GM15510 (cell line): ENCODE results near the gene GFAP.

Experiments
- POLR2A ChIP-seq: IDR thresholded peaks from 3 replicates; pipeline ENCODE4 v1.6.1; 2011; ENCODE audit warnings: borderline replicate concordance; ENCODE audit not compliant: insufficient read length; ENCODE audit errors: extremely low read depth

Gene GFAP

GRCh38 chr17:44933824-44934744 is 18.8 kb upstream of the GFAP start:
- no peak for TF ChIP-seq POLR2A

DNA sequence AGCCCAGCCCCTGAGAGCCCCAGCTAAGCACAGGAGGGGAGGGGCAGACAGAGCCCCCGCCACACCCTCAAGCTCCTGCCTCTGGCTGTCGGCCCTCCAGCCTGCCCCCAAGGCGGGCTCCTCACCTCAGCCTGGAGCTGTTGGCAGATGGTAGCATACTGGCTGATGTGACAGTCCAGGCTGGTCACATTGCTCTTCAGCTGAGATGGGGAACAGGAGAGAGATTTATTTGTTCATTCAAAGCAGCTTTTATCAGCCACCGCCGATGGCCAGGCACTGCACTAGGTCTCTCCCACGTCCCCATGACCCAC is 17.4 kb upstream of the GFAP start:
- TF ChIP-seq POLR2A = no peak

GRCh38 chr17:44932096-44932786 is 16.9 kb upstream of the GFAP start:
- TF ChIP-seq POLR2A = no peak

DNA sequence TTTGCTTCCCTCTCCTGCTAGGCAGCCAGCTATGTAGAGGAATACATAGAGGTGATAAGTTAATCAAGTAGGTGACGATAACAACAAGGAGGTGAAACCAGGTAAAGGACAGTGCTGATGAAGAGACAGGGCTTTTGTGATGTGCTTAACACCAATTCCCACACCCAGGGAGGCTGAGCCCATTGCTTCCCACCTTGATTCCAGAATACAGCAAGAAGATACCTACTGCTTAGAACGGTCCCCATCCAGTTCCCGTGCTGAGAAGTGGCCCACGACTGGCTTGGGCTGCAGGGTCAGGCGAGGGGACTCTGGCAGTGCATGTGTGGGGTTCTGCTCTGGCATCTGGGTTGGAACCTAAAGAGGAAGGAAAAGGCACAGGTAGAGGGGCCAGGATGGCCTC is 16.1 kb upstream of the GFAP start:
- no peak for TF ChIP-seq POLR2A

GRCh38 chr17:44930667-44931066 is 15.4 kb upstream of the GFAP start:
- TF ChIP-seq POLR2A = no peak

DNA sequence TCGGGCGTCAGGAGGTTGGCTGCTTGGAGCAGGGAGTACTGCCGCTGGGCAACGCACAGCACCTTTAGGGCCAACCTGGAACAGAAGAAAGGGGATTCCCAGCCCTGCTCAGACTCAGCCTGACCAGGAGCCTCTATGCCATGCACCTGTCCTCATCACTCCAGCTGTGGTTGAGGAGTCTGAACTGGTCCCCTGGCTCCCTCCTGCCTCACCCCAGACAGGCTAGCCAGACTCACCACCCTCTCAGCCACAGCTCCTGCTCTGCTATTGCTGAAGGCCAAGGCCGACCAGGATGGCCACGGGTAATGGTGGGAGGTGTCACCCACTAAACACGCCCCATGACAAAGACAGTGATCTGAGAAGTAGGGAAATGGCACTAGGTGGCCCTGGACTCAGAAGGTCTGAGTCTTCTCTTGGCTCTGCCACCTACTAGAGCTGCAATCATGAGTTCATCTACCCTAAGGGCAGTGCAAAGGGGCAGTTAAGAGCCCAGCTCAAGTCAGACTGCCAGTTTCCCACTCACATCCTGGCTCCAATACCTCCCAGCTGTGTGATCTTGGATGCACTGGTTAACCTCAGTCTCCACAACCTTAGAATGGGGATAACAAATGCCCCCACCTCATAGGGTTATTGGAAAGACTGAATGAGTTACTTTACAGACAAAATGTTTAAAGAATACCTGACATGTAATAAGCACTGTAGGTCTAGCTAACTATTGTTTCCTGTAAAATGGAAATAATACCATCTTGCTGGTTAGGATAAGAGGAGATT is 13.8 kb upstream of the GFAP start:
- no peak for TF ChIP-seq POLR2A

DNA sequence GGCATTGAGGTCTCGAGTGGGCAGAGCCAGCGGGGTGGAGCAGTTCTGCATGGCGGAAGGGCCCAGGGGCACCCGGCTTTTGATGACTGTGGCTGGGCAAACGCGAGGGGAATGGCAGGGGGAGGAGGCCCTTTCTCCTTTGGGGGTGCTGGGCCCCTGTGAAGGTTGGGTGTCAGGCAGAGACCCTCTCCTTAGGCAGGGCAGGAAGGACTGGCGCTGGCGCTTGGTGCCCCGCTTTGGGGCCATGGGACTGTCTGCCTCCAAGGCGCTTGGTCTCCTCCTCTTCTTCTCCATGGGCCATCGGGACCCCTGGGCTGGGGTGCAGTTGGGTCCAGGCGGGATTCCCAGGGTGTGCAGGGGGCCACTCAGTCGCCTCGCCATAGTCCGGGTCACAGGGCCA is 12.8 kb upstream of the GFAP start:
- TF ChIP-seq POLR2A = no peak

DNA sequence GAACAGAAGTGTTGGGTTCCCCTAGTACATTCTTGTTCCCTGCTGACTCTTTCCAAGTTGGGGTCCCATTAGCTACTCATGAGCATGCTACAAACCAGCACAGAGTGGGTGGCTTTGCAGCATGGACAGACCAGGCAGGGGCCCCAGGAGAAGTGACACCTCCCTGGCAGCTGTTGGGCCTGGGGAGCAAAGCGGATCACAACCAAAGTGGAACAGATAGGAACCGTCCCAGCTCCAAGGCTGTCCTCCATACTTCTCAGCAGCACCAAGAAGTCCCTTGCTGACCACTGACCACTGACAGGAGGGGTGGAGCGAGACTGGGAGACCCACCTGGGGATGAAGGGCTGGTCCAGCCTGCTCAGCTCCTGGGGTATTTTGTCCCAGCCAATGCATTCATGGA is 12.4 kb upstream of the GFAP start:
- no peak for TF ChIP-seq POLR2A

DNA sequence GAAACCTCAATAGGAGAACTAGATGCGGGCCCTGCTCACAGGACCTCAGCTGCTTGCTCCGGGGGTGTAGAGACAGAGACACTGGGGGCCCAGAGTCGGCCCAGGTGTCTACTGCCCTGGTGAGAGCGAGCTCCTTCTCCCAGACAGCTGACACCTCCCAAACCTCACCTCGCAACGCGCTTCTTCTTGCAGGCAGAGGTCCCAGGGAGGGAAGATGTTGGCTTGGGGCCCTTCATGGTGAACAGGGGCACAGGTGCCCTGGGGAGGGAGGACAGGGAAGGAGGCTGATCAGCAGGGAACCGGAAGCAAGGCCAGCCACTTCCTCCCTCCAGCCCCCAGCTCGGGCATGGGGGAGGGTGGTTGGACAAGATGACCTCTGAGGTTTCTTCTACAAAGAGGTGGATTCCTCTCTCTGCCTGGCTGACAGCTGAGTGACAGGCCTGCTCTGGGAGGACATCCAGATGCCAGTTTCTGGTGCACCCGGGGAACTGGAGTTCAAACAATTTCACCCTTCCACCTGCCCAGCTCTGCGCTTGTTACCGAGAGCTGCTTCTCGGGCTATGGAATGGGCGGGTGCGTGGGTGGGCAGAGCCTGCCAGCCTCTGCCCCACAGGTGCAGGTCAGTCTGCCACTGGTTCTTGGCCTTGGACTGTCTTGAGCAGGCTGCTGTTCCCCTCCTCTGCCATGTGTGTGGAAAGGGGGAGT is 11.7 kb upstream of the GFAP start:
- TF ChIP-seq POLR2A = no peak

- TF ChIP-seq POLR2A = no peak
Measured at GRCh38 chr17:44925731-44926697, 10.7 kb upstream of the GFAP start.

GRCh38 chr17:44924107-44924544 is 8.8 kb upstream of the GFAP start:
- TF ChIP-seq POLR2A = no peak

DNA sequence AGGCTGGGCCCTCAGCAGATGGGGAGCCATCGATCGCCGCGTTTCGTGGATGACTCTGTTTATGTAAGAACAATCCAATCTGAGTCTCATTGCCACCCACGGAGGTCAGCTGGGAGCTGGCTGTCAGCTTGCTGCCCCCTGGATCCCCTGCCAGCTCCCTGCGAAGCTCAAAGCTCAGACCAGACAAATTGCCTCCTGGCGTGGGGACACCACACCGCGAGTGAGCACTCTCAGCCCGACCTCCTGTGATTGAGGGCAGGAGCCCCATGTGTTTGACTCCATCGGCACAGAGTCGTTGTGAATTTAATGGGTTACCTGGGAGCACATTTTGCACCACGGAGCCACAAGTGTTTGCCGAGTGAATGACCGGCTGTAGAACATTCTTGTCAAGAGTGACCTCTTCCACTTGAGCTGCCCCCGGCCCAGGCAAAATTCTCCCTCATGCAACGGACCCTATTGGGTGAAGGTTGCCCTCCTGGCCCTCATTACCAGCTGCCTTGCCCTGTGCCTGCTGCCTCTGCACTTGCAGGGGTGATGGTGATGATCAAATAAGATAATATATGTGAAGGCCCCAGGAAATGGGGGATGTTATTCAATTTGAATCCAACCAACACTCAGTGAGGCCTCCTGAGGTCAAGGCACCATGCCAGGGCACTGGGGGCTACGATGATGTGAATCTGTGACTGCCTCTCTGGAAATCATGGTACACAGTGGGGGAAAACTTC is 7.6 kb upstream of the GFAP start:
- TF ChIP-seq POLR2A = no peak

DNA sequence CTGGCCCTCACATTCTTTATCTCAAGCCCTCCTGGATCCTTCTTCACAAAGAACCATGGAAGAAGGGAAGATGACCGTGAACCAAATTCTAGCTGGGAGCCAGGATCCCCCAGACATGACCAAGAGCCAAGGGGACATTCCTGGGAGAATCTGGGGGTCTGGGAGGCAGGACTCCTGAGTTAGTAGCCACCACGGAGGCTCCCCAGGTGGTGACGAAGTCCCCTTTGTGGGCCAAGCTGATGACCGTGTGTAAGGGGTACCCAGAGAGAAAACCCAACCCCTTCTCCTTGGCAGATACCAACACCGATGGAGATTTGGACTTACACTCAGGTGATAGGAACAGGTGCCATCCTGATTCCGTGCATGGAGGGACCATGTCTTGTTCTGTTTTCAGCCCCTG is 6.8 kb upstream of the GFAP start:
- TF ChIP-seq POLR2A = no peak
